Lower lobe of right lung (tissue), 2 donors: ENCODE results near the gene SLC38A2. TPM values are rescaled to one million over a fixed set of nuclear protein-coding genes. Genes with fewer than 3 reads are reported as not detected.

ENCODE experiments used
- ATAC-seq, 2 donors: fragments of 200-7000 bp; cut with Tn5 transposase; one replicate each; pipeline ENCODE4 v1.9.1; 2020 to 2022; ENCODE audit warnings: mild to moderate bottlenecking in 2 of 2, moderate library complexity in 2 of 2
- DNase-seq: peaks from one replicate; pipeline ENCODE4 v3.0.0-alpha.2; 2020
- H3K27ac ChIP-seq: fragments of 200-600 bp; one replicate; pipeline ENCODE4 v1.8.0; 2022
- H3K27me3 ChIP-seq: fragments of 200-600 bp; one replicate; pipeline ENCODE4 v1.8.0; 2022; ENCODE audit warnings: low read depth
- H3K36me3 ChIP-seq: fragments of 200-600 bp; one replicate; pipeline ENCODE4 v1.8.0; 2022; ENCODE audit warnings: mild to moderate bottlenecking
- H3K4me1 ChIP-seq: fragments of 200-600 bp; one replicate; pipeline ENCODE4 v1.8.0; 2022
- H3K4me3 ChIP-seq: fragments of 200-600 bp; one replicate; pipeline ENCODE4 v1.8.0; 2022; ENCODE audit warnings: mild to moderate bottlenecking
- H3K9me3 ChIP-seq: fragments of 200-600 bp; one replicate; pipeline ENCODE4 v1.8.0; 2022
- CTCF ChIP-seq: fragments of 200-600 bp; IDR thresholded peaks from one replicate; pipeline ENCODE4 v1.8.0; 2022; ENCODE audit warnings: antibody characterized with exemption, mild to moderate bottlenecking
- intact Hi-C: fragments of 100-400 bp; cut with DNase I; formaldehyde crosslinking; loops from one replicate; pipeline ENCODE4 v1.11.0; 2022
- total RNA-seq: library from RNA; stranded (reverse); fragmentation: NEBNext Ultra II Directional; extraction: Animal tissue kit (Norgen Biotek cat#: 25700); gene quantifications from one replicate; pipeline ENCODE4 v1.2.1, GENCODE V29; 2021
- donor health status: DM: no; HTN: yes; CAD: no; lungs with severe emphysema.

Gene SLC38A2
- total RNA-seq, 1 donor from 2014 or later: 284 TPM

- TF ChIP-seq CTCF: peak; percentile 19
- no peaks in the 10 kb centered on the region for H3K9me3 ChIP-seq
- H3K4me3 ChIP-seq: peak overlapping the region; percentile 68
- peak overlapping the region; percentile 98 for H3K27ac ChIP-seq
- DNase-seq: peak; percentile 94
- peaks cover 56% of the 10 kb centered on the region for H3K4me1 ChIP-seq
- peak; percentile 91 to 93 for ATAC-seq
- intact Hi-C loops: no loop called here
- H3K27me3 ChIP-seq: no peaks in the 10 kb centered on the region
- H3K36me3 ChIP-seq: no peaks in the 10 kb centered on the region
Measured at GRCh38 chr12:46383654-46384450, 11.3 kb upstream of the SLC38A2 start.

- peak overlapping the region; percentile 98 for H3K27ac ChIP-seq
- peaks cover 49% of the 10 kb centered on the region for H3K4me1 ChIP-seq
- no peaks in the 10 kb centered on the region for H3K27me3 ChIP-seq
- no peak for TF ChIP-seq CTCF
- ATAC-seq (peak; percentile 94 to 97), DNase-seq (peak; percentile 98)
- peak overlapping the region; percentile 68 for H3K4me3 ChIP-seq
- intact Hi-C loops: no loop called here
- H3K9me3 ChIP-seq: no peaks in the 10 kb centered on the region
- H3K36me3 ChIP-seq: no peaks in the 10 kb centered on the region
Measured at GRCh38 chr12:46382964-46383653, 10.5 kb upstream of the SLC38A2 start.

GRCh38 chr12:46382408-46382963, 9.9 kb upstream of the SLC38A2 start:
- peak overlapping the region; percentile 98 for H3K27ac ChIP-seq
- DNase-seq (no peak), ATAC-seq (no peak)
- no peak for TF ChIP-seq CTCF
- H3K4me1 ChIP-seq: peaks cover 43% of the 10 kb centered on the region
- no peaks in the 10 kb centered on the region for H3K36me3 ChIP-seq
- H3K9me3 ChIP-seq: no peaks in the 10 kb centered on the region
- intact Hi-C loops: no loop called here
- peak overlapping the region; percentile 68 for H3K4me3 ChIP-seq
- H3K27me3 ChIP-seq: no peaks in the 10 kb centered on the region

- intact Hi-C loops: no loop called here
- no peak for TF ChIP-seq CTCF
- H3K27me3 ChIP-seq: no peaks in the 10 kb centered on the region
Measured at GRCh38 chr12:46380881-46381280, 8.3 kb upstream of the SLC38A2 start.

GRCh38 chr12:46380022-46380796, 7.6 kb upstream of the SLC38A2 start:
- H3K36me3 ChIP-seq: no peaks in the 10 kb centered on the region
- H3K27ac ChIP-seq: no peak overlapping the region
- intact Hi-C loops: no loop called here
- no peaks in the 10 kb centered on the region for H3K27me3 ChIP-seq
- H3K9me3 ChIP-seq: no peaks in the 10 kb centered on the region
- peaks cover 20% of the 10 kb centered on the region for H3K4me1 ChIP-seq
- TF ChIP-seq CTCF: no peak
- H3K4me3 ChIP-seq: no peak overlapping the region
- DNase-seq (no peak), ATAC-seq (no peak)

More at GRCh38 chr12:46380881-46381280, 8.3 kb upstream of the SLC38A2 start:
- no peak overlapping the region for H3K4me3 ChIP-seq
- peaks cover 27% of the 10 kb centered on the region for H3K4me1 ChIP-seq
- no peaks in the 10 kb centered on the region for H3K36me3 ChIP-seq
- H3K27ac ChIP-seq: no peak overlapping the region
- DNase-seq (no peak), ATAC-seq (no peak)
- no peaks in the 10 kb centered on the region for H3K9me3 ChIP-seq
